ENCODE measurements around the gene KRTAP5-8. TPM values are rescaled to one million over a fixed set of nuclear protein-coding genes. Genes with fewer than 3 reads are reported as not detected.
A peak's percentile ranks its signal among the peaks of the same experiment; 100 is the strongest.
"Not testable (repeated sequence)": the region's sequence is repeated elsewhere in the genome, so short reads cannot be mapped to it uniquely, and the experiment has no call there.

The KRTAP5-8 gene
- 1 to 10 TPM in 2 of 4 donors, not detected in 2; 5.8 to 6.0 TPM for total RNA-seq

- H3K4me3 ChIP-seq, H3K36me3 ChIP-seq, H3K4me1 ChIP-seq, H3K27me3 ChIP-seq, H3K9me3 ChIP-seq, H3K27ac ChIP-seq: not testable (repeated sequence)
- peak in 1 of 3 donors; percentile 13 for DNase-seq
Measured at GRCh38 chr11:71537977-71538665, at the start of gene KRTAP5-8. Gene KRTAP5-8, plus strand, starts transcription at chr11:71538025. Its CDS starts 31 bp downstream, at chr11:71538056.

- Histone ChIP-seq H3K9me3 (no peaks in the 10 kb centered on the region), H3K4me1 (no peaks in the 10 kb centered on the region), H3K27ac (no peak overlapping the region), H3K4me3 (no peak overlapping the region), H3K27me3 (no peaks in the 10 kb centered on the region), H3K36me3 (peaks cover 0 to 82% (median 0%) of the 10 kb centered on the region in 3 donors)
- TF ChIP-seq CTCF (IDR thresholded peaks at IDR 0.05): no peak
- no peak for TF ChIP-seq POLR2A (IDR thresholded peaks at IDR 0.05)
- peak in 1 of 3 donors; percentile 19 for DNase-seq
Measured at GRCh38 chr11:71488681-71489270, 49.0 kb upstream of the KRTAP5-8 start.

GRCh38 chr11:71489311-71490043 lies 48.3 kb upstream of the KRTAP5-8 start:
- no peak for TF ChIP-seq CTCF (IDR thresholded peaks at IDR 0.05)
- no peak for TF ChIP-seq POLR2A (IDR thresholded peaks at IDR 0.05)
- Histone ChIP-seq H3K4me3 (no peak overlapping the region), H3K4me1 (no peaks in the 10 kb centered on the region), H3K36me3 (peaks cover 0 to 81% (median 0%) of the 10 kb centered on the region in 3 donors), H3K27me3 (no peaks in the 10 kb centered on the region), H3K27ac (no peak overlapping the region), H3K9me3 (no peaks in the 10 kb centered on the region)
- peak in 1 of 3 donors; percentile 42 for DNase-seq

- DNase-seq: peak in 1 of 3 donors; percentile 26
- H3K27ac ChIP-seq: no peak overlapping the region
Measured at GRCh38 chr11:71490044-71490730, 47.6 kb upstream of the KRTAP5-8 start.

GRCh38 chr11:71490731-71491390 lies 47.0 kb upstream of the KRTAP5-8 start:
- Histone ChIP-seq H3K4me3 (no peak overlapping the region), H3K27me3 (no peaks in the 10 kb centered on the region), H3K27ac (no peak overlapping the region), H3K4me1 (no peaks in the 10 kb centered on the region), H3K36me3 (peaks cover 0 to 81% (median 0%) of the 10 kb centered on the region in 3 donors), H3K9me3 (no peaks in the 10 kb centered on the region)
- TF ChIP-seq POLR2A (IDR thresholded peaks at IDR 0.05): no peak
- no peak for TF ChIP-seq CTCF (IDR thresholded peaks at IDR 0.05)
- DNase-seq: peak in 1 of 3 donors; percentile 29

More at GRCh38 chr11:71490044-71490730, 47.6 kb upstream of the KRTAP5-8 start:
- H3K4me3 ChIP-seq: no peak overlapping the region
- no peaks in the 10 kb centered on the region for H3K4me1 ChIP-seq
- no peaks in the 10 kb centered on the region for H3K27me3 ChIP-seq
- no peaks in the 10 kb centered on the region for H3K9me3 ChIP-seq
- H3K36me3 ChIP-seq: peaks cover 0 to 81% (median 0%) of the 10 kb centered on the region in 3 donors
- TF ChIP-seq CTCF (IDR thresholded peaks at IDR 0.05): no peak
- no peak for TF ChIP-seq POLR2A (IDR thresholded peaks at IDR 0.05)

Data from Peyer's patch (tissue), 4 donors.